IMR-90 (cell line): Measurements from ENCODE around the gene UAP1. TPM values are rescaled to one million over a fixed set of nuclear protein-coding genes. Genes with fewer than 3 reads are reported as not detected.

Experiments
- ATAC-seq: fragments of 200-7000 bp; cut with Tn5 transposase; 2 replicates; pipeline ENCODE4 v1.9.1; 2020; ENCODE audit warnings: low read depth, mild to moderate bottlenecking, moderate library complexity
- BruUV-seq: library from RNA; stranded (reverse); fragments of 400-500 nt; replicated peaks from 2 replicates; lab custom pipeline; 2021; lab: Mats Ljungman, UMichigan
- CTCF ChIA-PET: fragments of 300-600 bp; formaldehyde crosslinking; extraction: SDS; loops from one replicate; lab custom pipeline; 2021; ENCODE audit warnings: antibody characterized with exemption; lab: Yijun Ruan, JAX
- POLR2A ChIA-PET: fragments of 300-600 bp; sonication (Branson Sonifier 250); formaldehyde crosslinking; loops from one replicate; lab custom pipeline; 2022; ENCODE audit warnings: antibody characterized with exemption; ENCODE audit not compliant: unreplicated experiment; lab: Charles Lee
- DNase-seq: peaks from one replicate; pipeline ENCODE4 v3.0.0; 2013
- H2AFZ ChIP-seq: replicated peaks from 2 replicates; pipeline ENCODE3; 2013; ENCODE audit warnings: low read length, mild to moderate bottlenecking; ENCODE audit not compliant: poor library complexity
- H2AK5ac ChIP-seq: 2 replicates; pipeline ENCODE4 v1.6.1; 2013; ENCODE audit warnings: low read depth, low read length, inconsistent platforms
- H2AK9ac ChIP-seq: replicated peaks from 2 replicates; pipeline ENCODE3; 2013; ENCODE audit warnings: mild to moderate bottlenecking, low read depth, low read length, moderate library complexity; ENCODE audit not compliant: poor library complexity
- H2BK120ac ChIP-seq: 2 replicates; pipeline ENCODE4 v1.6.1; 2013; ENCODE audit warnings: low read depth, low read length, inconsistent platforms
- H2BK15ac ChIP-seq: 3 replicates; pipeline ENCODE4 v1.6.1; 2013; ENCODE audit warnings: low read depth, low read length, inconsistent platforms
- H2BK20ac ChIP-seq: 2 replicates; pipeline ENCODE4 v1.6.1; 2013; ENCODE audit warnings: low read depth, mild to moderate bottlenecking, inconsistent platforms, low read length, moderate library complexity
- H2BK5ac ChIP-seq: 2 replicates; pipeline ENCODE4 v1.6.1; 2013; ENCODE audit warnings: mild to moderate bottlenecking, low read depth, low read length, inconsistent platforms; ENCODE audit not compliant: poor library complexity, severe bottlenecking
- H3K14ac ChIP-seq: replicated peaks from 2 replicates; pipeline ENCODE4 v1.6.1; 2013; ENCODE audit warnings: low read depth, low read length, inconsistent platforms
- H3K18ac ChIP-seq: 2 replicates; pipeline ENCODE4 v1.6.1; 2013; ENCODE audit warnings: low read depth, low read length, control low read depth
- H3K23ac ChIP-seq: 2 replicates; pipeline ENCODE4 v1.6.1; 2013; ENCODE audit warnings: low read depth, low read length, inconsistent platforms
- H3K27ac ChIP-seq: 2 replicates; pipeline ENCODE4 v1.5.1; 2013; ENCODE audit warnings: mild to moderate bottlenecking, control low read depth, low read length; ENCODE audit not compliant: insufficient read depth
- H3K27me3 ChIP-seq: 2 replicates; pipeline ENCODE4 v1.6.1; 2013; ENCODE audit warnings: low read length; ENCODE audit not compliant: control insufficient read depth, insufficient read depth
- H3K36me3 ChIP-seq: 2 replicates; pipeline ENCODE4 v1.6.1; 2013; ENCODE audit warnings: low read length, mixed read lengths; ENCODE audit not compliant: control insufficient read depth, insufficient read depth
- H3K4ac ChIP-seq: 2 replicates; pipeline ENCODE4 v1.6.1; 2013; ENCODE audit warnings: low read depth, low read length, inconsistent platforms
- H3K4me1 ChIP-seq: 2 replicates; pipeline ENCODE4 v1.6.1; 2013; ENCODE audit warnings: low read length, mixed read lengths; ENCODE audit not compliant: control insufficient read depth, insufficient read depth
- H3K4me2 ChIP-seq: 2 replicates; pipeline ENCODE4 v1.6.1; 2013; ENCODE audit warnings: low read depth, mild to moderate bottlenecking, control low read depth, low read length, moderate library complexity
- H3K4me3 ChIP-seq: 2 replicates; pipeline ENCODE4 v1.5.1; 2013; ENCODE audit warnings: low read depth, mild to moderate bottlenecking, control low read depth, low read length, moderate library complexity; ENCODE audit not compliant: insufficient read depth
- H3K56ac ChIP-seq: 2 replicates; pipeline ENCODE4 v1.6.1; 2013; ENCODE audit warnings: low read length, inconsistent platforms; ENCODE audit not compliant: insufficient read depth; ENCODE audit errors: extremely low read depth
- H3K79me1 ChIP-seq, 2 experiments: 2 replicates each; pipeline ENCODE4 v1.6.1; 2013; ENCODE audit warnings: low read length in 2 of 2, inconsistent platforms in 1 of 2, low read depth in 1 of 2
- H3K9ac ChIP-seq: 2 replicates; pipeline ENCODE4 v1.6.1; 2013; ENCODE audit warnings: low read depth, low read length, control low read depth
- H3K9me1 ChIP-seq: 2 replicates; pipeline ENCODE4 v1.6.1; 2013; ENCODE audit warnings: low read length, inconsistent platforms; ENCODE audit not compliant: insufficient read depth
- H3K9me3 ChIP-seq: 2 replicates; pipeline ENCODE4 v1.6.1; 2013; ENCODE audit warnings: low read length; ENCODE audit not compliant: control insufficient read depth, insufficient read depth
- H4K20me1 ChIP-seq: 2 replicates; pipeline ENCODE4 v1.6.1; 2013; ENCODE audit warnings: low read length, inconsistent platforms; ENCODE audit not compliant: insufficient read depth
- H4K5ac ChIP-seq: 2 replicates; pipeline ENCODE4 v1.6.1; 2013; ENCODE audit warnings: mild to moderate bottlenecking, low read depth, low read length, control low read depth
- H4K8ac ChIP-seq, 2 experiments: 2 replicates each; pipeline ENCODE4 v1.6.1; 2013; ENCODE audit warnings: low read depth in 2 of 2, low read length in 2 of 2, control low read depth in 1 of 2, inconsistent platforms in 1 of 2
- H4K91ac ChIP-seq: 2 replicates; pipeline ENCODE4 v1.6.1; 2013; ENCODE audit warnings: low read depth, low read length, inconsistent platforms; ENCODE audit not compliant: insufficient read depth
- FOS ChIP-seq: fragments of 150-350 bp; IDR thresholded peaks from 2 replicates; pipeline ENCODE4 v1.6.1; 2016; ENCODE audit warnings: low read depth, low read length
- MXI1 ChIP-seq: IDR thresholded peaks from 2 replicates; pipeline ENCODE4 v1.6.1; 2012; ENCODE audit warnings: low read depth, mild to moderate bottlenecking, low read length, moderate library complexity, borderline replicate concordance
- WGBS, 2 experiments: methylation state at CpG; one replicate each; pipeline versions ENCODE4 v1.1.5 to v1.1.7; 2013; ENCODE audit warnings: missing lambda C conversion rate in 2 of 2; ENCODE audit not compliant: insufficient read length in 1 of 2; ENCODE audit errors: extremely low coverage in 2 of 2; 5-methylcytosine and 5-hydroxymethylcytosine counted together
- dilution Hi-C: fragments of 300-500 bp; cut with HindIII; formaldehyde crosslinking; loops from one replicate; pipeline ENCODE4 v1.14.3; 2018; ENCODE audit warnings: low sequenced_read_pairs; ENCODE audit not compliant: unreplicated experiment
- in situ Hi-C: fragments of 300-500 bp; cut with MboI; formaldehyde crosslinking; loops from 3 replicates; pipeline ENCODE4 v1.14.3; 2019; ENCODE audit warnings: low sequenced_read_pairs, inconsistent platforms, mixed read lengths
- intact Hi-C: fragments of 100-400 bp; cut with micrococcal nuclease; formaldehyde crosslinking; loops from 2 replicates; pipeline ENCODE4 v1.10.0; 2022
- polyA plus RNA-seq, 3 experiments: library from polyadenylated mRNA; depleted of rRNA; stranded (reverse); fragments of >200 nt; gene quantifications; 2 replicates each; pipeline ENCODE4 v1.2.3, GENCODE V29; 2012; ENCODE audit warnings: low replicate concordance in 1 of 3
- total RNA-seq: library from RNA; depleted of rRNA; stranded (reverse); fragments of >200 nt; gene quantifications from 2 replicates; pipeline ENCODE4 v1.2.3, GENCODE V29; 2012

The UAP1 gene
- total and polyA plus RNA-seq, 2 of the 4 experiments (the other 2 are of a cell fraction): 93.4 to 196 TPM

DNA sequence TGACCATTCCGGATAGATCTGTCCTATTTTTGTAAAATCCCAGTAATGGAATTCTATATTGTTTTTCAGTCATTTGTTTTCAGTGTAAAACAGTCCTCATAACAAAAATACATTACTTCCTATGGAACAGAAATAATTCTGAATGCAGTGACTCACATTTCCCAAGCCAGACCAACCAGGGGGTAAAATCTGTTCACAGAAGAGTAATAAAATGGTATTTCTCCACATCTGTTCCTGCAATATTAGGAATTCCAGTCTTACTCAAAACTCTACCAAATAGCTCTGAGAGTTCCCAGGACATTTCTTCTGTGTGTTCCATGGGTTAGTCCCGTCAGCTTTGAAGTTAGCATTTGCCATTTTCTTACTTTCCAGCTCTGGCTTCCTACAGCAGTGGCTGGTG, 68.1 kb downstream of the UAP1 start:
- Histone ChIP-seq H4K8ac (peak overlapping the region; percentile 20 to 73; a peak in 3 of 4 replicates), H4K5ac (peak overlapping the region; percentile 89), H2BK120ac (peak overlapping the region; percentile 79), H3K14ac (peak overlapping the region; percentile 77), H3K4me3 (no peak overlapping the region), H4K91ac (peak overlapping the region; percentile 51), H3K9ac (no peak overlapping the region), H3K4me2 (peak overlapping the region; percentile 73; the same call in 1 of the 2 replicates), H3K79me1 (peaks cover 0 to 33% of the 10 kb centered on the region in 2 experiments; a peak in 2 of 4 replicates), H3K27me3 (no peaks in the 10 kb centered on the region), H2BK20ac (peak overlapping the region; percentile 79; the same call in 1 of the 2 replicates), H2AK5ac (peak overlapping the region; percentile 80), H2BK5ac (peak overlapping the region; percentile 90), H2BK15ac (peak overlapping the region; percentile 90; the same call in 2 of the 3 replicates), H3K56ac (peak overlapping the region; percentile 45; the same call in 1 of the 2 replicates), H3K4ac (peak overlapping the region; percentile 97), H3K4me1 (peaks cover 15% of the 10 kb centered on the region), H3K18ac (peak overlapping the region; percentile 93), H2AK9ac (no peak overlapping the region), H3K23ac (peak overlapping the region; percentile 82), H3K36me3 (no peaks in the 10 kb centered on the region), H2AFZ (no peak overlapping the region), H3K27ac (peak overlapping the region; percentile 93; the same call in 1 of the 2 replicates), H4K20me1 (peaks cover 10% of the 10 kb centered on the region), H3K9me3 (no peaks in the 10 kb centered on the region), H3K9me1 (peaks cover 14% of the 10 kb centered on the region)
- intact Hi-C loops (loop anchor here (5.0 to 10.0 kb wide), 2 partner anchors 48 to 145 kb away; no protein-coding TSS in a partner anchor), dilution Hi-C loops (no loop called here), in situ Hi-C loops (no loop called here)
- peak; percentile 62; the same call in 1 of the 2 replicates for TF ChIP-seq FOS
- TF ChIP-seq MXI1: no peak
- no peak for ATAC-seq
- BruUV-seq: no TSS peak
- ChIA-PET POLR2A (no interaction called here), CTCF (interaction anchor here (0.6 to 1.5 kb wide), 2 partner anchors 53 to 219 kb away, joined by 3 to 4 read pairs; no protein-coding TSS in a partner anchor)
- peak; percentile 81 for DNase-seq
- 25% methylated on average over 1 of the region's 2 CpGs; no CpG with 5 or more reads in 1 of the 2 experiments for WGBS, 2 experiments
